Fibroblast of mammary gland (primary cell): ENCODE results near the gene GNLY.
"Not testable (repeated sequence)": the region's sequence is repeated elsewhere in the genome, so short reads cannot be mapped to it uniquely, and the experiment has no call there.

Experiments
- DNase-seq: peaks from one replicate; pipeline ENCODE4 v3.0.0-alpha.2; 2010; ENCODE audit warnings: low read depth
- H3K4me3 ChIP-seq: 2 replicates; pipeline ENCODE4 v1.5.1; 2011; ENCODE audit warnings: low read depth, mild to moderate bottlenecking, low read length, moderate library complexity; ENCODE audit not compliant: control insufficient read depth
- CTCF ChIP-seq: conservative IDR thresholded peaks from 2 replicates; pipeline ENCODE4 v1.5.1; 2011; ENCODE audit warnings: low read depth, low read length, inconsistent platforms; ENCODE audit not compliant: control insufficient read depth, insufficient read depth

Gene GNLY

DNA sequence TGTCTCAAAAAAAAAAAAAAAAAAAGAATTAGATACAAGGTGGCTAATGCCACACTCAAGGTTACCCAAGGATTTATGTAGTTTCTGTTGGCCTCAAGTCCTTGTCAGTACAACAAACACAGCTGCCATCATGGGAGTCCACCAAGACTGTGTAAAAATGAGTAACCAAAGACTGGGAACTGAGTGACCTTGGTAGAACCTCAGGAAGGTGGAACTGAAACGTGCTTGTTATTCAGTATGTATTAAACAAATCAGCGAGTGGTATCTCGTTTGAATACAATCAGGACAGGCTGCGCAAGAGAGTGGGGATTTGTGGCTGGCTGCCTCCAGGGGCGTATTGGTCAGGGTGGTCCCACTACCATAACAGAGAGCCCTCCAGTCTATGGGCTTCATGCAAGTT lies 24.6 kb upstream of the GNLY start:
- no peak overlapping the region for H3K4me3 ChIP-seq
- TF ChIP-seq CTCF = no peak
- DNase-seq = no peak

DNA sequence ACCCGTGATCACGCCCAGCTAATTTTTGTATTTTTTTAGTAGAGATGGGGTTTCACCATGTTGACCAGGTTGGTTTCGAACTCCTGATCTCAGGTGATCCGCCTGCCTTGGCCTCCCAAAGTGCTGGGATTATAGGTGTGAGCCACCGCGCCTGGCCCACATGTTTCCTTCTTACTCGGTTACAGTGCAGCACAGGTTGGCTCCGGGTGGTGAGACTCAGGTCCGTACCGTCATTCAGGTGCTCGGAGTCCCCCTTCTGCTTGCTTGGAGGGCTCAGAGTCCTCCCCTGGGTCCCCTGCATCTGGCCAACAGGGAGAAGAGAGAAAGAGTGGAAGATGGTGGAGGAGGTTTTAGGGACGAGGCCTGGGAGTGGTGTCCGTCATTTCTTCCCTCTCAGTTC lies 23.7 kb upstream of the GNLY start:
- not testable (repeated sequence) for DNase-seq

DNA sequence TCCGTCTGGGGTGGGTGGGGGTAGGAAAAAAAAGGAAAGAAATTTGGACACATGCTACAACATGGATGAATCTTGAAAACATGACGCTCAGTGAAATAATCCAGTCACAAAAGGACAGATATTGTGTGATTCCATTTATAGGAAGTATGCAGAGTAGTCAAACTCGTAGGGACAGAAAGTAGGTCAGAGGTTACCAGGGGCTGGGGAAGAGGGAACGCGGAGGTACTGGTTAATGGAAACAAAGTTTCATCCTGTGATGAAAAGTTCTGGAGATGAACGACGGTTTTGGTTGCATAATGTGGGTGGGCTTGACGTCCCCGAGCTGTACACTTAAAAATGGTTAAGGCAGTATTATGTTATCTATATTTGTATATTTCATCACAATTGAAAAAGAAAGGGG lies 21.7 kb upstream of the GNLY start:
- no peak for TF ChIP-seq CTCF
- no peak for DNase-seq
- no peak overlapping the region for H3K4me3 ChIP-seq

More for the DNA sequence above, 23.7 kb upstream of the GNLY start:
- H3K4me3 ChIP-seq = not testable (repeated sequence)

DNA sequence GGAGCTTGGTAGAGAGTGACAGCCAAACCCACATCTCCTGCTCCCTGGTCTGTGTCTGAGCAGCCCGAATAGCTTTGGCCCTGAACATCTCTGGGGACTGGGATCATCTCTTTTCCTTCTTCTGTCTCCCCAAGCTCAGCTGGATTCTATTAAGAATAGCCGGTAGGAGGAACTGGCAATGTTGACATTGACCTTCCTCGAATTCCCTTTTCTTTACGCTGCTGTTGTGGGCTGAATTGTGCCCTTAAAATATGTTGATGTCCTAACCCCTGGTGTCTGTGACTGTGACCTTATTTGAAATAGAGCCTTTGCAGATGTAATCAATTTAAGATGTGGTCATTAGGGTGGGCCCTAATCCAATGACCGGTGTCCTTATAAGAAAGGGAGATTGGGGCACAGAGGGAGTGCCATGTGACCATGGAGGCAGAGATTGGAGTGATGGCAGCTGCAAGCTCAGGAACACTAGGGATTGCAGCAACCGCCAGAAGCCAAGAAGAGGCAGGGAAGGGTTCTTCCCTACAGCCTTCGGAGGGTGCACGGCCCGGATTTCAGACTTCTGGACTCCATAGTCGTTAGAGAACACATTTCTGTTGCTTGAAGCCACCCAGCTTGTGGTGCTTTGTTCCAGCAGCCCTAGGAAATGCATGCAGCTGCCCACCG lies 20.3 kb upstream of the GNLY start:
- no peak overlapping the region for H3K4me3 ChIP-seq
- DNase-seq = peak; percentile 48
- TF ChIP-seq CTCF = no peak

- DNase-seq = peak; percentile 43
- no peak overlapping the region for H3K4me3 ChIP-seq
- TF ChIP-seq CTCF = no peak
Measured at GRCh38 chr2:85674417-85674816, 19.7 kb upstream of the GNLY start.

DNA sequence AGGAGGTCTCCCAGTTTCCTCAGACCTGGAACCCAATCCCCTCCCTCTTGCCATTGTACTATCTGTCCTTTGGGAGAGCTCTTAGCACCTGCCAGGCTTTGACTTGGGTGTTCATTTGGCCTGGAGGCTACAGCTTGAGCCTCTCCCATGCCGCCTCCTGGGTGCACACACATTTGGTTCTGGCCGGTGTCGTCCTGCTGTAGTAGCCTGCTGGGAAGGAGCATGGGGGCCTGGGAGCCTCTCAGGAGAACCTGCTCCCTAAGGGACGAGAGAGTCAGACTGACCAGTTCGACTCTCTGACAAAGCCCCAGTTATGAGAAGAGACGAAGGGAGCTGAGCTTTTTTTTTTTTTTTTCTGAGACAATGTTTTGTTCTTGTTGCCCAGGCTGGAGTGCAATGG lies 18.7 kb upstream of the GNLY start:
- no peak for TF ChIP-seq CTCF
- H3K4me3 ChIP-seq = no peak overlapping the region
- DNase-seq = no peak

DNA sequence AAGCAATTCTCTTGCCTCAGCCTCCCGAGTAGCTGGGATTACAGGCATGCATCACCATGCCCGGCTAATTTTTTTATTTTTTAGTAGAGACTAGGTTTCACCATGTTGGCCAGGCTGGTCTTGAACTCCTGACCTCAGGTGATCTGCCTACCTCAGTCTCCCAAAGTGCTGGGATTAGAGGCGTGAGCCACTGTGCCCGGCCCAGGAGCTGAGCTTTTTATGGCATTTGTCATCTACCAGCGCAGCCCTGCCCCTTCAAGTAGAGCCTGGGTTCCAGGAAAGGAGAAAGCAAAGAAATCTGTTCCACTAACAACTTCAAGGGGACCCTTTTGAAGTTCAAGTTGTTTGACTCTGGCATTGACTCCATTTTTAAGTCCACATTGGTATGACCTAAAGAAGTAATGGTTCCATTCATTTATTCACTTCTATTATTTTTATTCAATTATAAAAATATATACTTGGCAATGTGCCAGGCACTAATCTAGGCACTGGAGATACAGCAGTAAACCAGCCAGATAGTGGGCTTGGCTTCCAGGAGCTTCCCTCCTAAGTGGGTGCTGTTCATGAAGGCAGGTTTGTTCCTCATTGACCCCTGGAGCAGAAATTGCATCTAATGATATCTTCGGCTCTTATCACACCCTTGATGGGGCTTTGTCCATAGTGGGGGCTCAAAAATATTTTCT lies 18.2 kb upstream of the GNLY start:
- no peak for TF ChIP-seq CTCF
- no peak overlapping the region for H3K4me3 ChIP-seq
- DNase-seq = no peak
